K562 (cell line): ENCODE measurements around the gene LRRC74B. TPM values are rescaled to one million over a fixed set of nuclear protein-coding genes. Genes with fewer than 3 reads are reported as not detected.
A peak's percentile ranks its signal among the peaks of the same experiment; 100 is the strongest.

ENCODE experiments used
- CAMTA2 ChIP-seq: fragments of 250-450 bp; sonication (Bioruptor Pico); conservative IDR thresholded peaks from 2 replicates; pipeline ENCODE4 v1.5.1; 2022
- CBX2 ChIP-seq: fragments of 200-600 bp; sonication (generic); IDR thresholded peaks from one replicate; pipeline ENCODE4 v1.6.1; 2012; ENCODE audit warnings: mild to moderate bottlenecking, low read length, inconsistent platforms; ENCODE audit not compliant: insufficient read depth, poor library complexity, severe bottlenecking
- DNMT1 ChIP-seq: fragments of 450-650 bp; IDR thresholded peaks from 2 replicates; pipeline ENCODE4 v1.6.1; 2016; ENCODE audit warnings: antibody characterized with exemption, mild to moderate bottlenecking
- ELF1 ChIP-seq: fragments of 200-800 bp; sonication (Bioruptor generic); IDR thresholded peaks from 2 replicates; pipeline ENCODE4 v1.6.1; 2016; ENCODE audit warnings: missing genetic modification characterization, missing compliant biosample characterization
- HDAC1 ChIP-seq, 2 experiments: fragments of 450-650 bp; IDR thresholded peaks; 2 replicates each; pipeline ENCODE4 v1.6.1; 2016 to 2017; ENCODE audit warnings: inconsistent platforms in 1 of 2, mild to moderate bottlenecking in 1 of 2, moderate library complexity in 1 of 2
- HEY1 ChIP-seq: fragments of 250-450 bp; sonication (Bioruptor Pico); IDR thresholded peaks from 2 replicates; pipeline ENCODE4 v1.5.0; 2020; ENCODE audit warnings: mild to moderate bottlenecking, moderate library complexity, borderline replicate concordance
- JUND ChIP-seq, 2 experiments: IDR thresholded peaks; 2 replicates in 1 of 2; 3 replicates in 1 of 2; pipeline ENCODE4 v1.6.1; 2011; ENCODE audit warnings: borderline replicate concordance in 2 of 2, low read depth in 2 of 2, low read length in 2 of 2, improper control_type of control experiment in 1 of 2, missing biosample characterization in 1 of 2, missing genetic modification characterization in 1 of 2, missing genetic modification reagents in 1 of 2
- KLF1 ChIP-seq: fragments of 450-650 bp; IDR thresholded peaks from 2 replicates; pipeline ENCODE4 v1.6.1; 2016; ENCODE audit warnings: missing genetic modification characterization, missing compliant biosample characterization
- PYGO2 ChIP-seq: fragments of 450-650 bp; IDR thresholded peaks from 2 replicates; pipeline ENCODE4 v1.6.1; 2016; ENCODE audit warnings: mild to moderate bottlenecking, missing genetic modification characterization, moderate library complexity, missing compliant biosample characterization
- SAFB ChIP-seq: fragments of 200-400 bp; formaldehyde crosslinking; IDR thresholded peaks from 2 replicates; pipeline ENCODE4 v1.6.1; 2017; ENCODE audit warnings: low read depth, low read length, borderline replicate concordance
- SAFB2 ChIP-seq: fragments of 200-400 bp; formaldehyde crosslinking; IDR thresholded peaks from 2 replicates; pipeline ENCODE4 v1.6.1; 2018; ENCODE audit warnings: borderline replicate concordance, low read length, low read depth, moderate library complexity; ENCODE audit not compliant: severe bottlenecking
- SNRNP70 ChIP-seq: fragments of 200-400 bp; formaldehyde crosslinking; optimal IDR thresholded peaks from 2 replicates; pipeline ENCODE3; 2017; ENCODE audit warnings: low read depth, low read length
- SUPT5H ChIP-seq: fragments of 450-650 bp; IDR thresholded peaks from 2 replicates; pipeline ENCODE4 v1.6.1; 2016
- TEAD2 ChIP-seq: fragments of 450-650 bp; IDR thresholded peaks from 2 replicates; pipeline ENCODE4 v1.6.1; 2016; ENCODE audit warnings: missing genetic modification characterization, control low read depth, missing compliant biosample characterization
- ZNF224 ChIP-seq: sonication (generic); formaldehyde crosslinking; IDR thresholded peaks from 2 replicates; pipeline ENCODE4 v1.8.0; 2022; ENCODE audit warnings: mild to moderate bottlenecking, missing genetic modification reagents
- ZNF263 ChIP-seq: sonication (generic); formaldehyde crosslinking; IDR thresholded peaks from 2 replicates; pipeline ENCODE4 v1.8.0; 2022; ENCODE audit warnings: mild to moderate bottlenecking, missing genetic modification reagents, borderline replicate concordance
- ZNF354B ChIP-seq: fragments of 250-450 bp; sonication (Bioruptor Pico); IDR thresholded peaks from 2 replicates; pipeline ENCODE4 v1.4.0; 2020
- ZNF584 ChIP-seq: fragments of 200-800 bp; sonication (Bioruptor generic); IDR thresholded peaks from 2 replicates; pipeline ENCODE4 v1.6.1; 2016; ENCODE audit warnings: low read depth, mild to moderate bottlenecking, missing genetic modification characterization, missing compliant biosample characterization
- ZNF586 ChIP-seq: fragments of 450-650 bp; formaldehyde crosslinking; conservative IDR thresholded peaks from 2 replicates; pipeline ENCODE4 v1.4.0; 2020; ENCODE audit warnings: mild to moderate bottlenecking, moderate library complexity
- ZNF589 ChIP-seq: fragments of 200-800 bp; sonication (Bioruptor generic); IDR thresholded peaks from 2 replicates; pipeline ENCODE4 v1.6.1; 2016; ENCODE audit warnings: low read depth, missing genetic modification characterization, missing compliant biosample characterization
- polyA plus RNA-seq, 8 experiments: library from polyadenylated mRNA; depleted of rRNA in 4 of 8; stranded (reverse) in 5 of 8; unstranded in 3 of 8; fragments of >200 nt; fragmentation: Nextera tagmentation in 2 of 8; fragmentation: Illumina TruSeq in 1 of 8; extraction: Ambion mirVana in 2 of 8; extraction: Trizol in 1 of 8; gene quantifications; 2 replicates each; pipeline versions ENCODE4 v1.2.1 to v1.2.3, GENCODE V29; 2011 to 2014; ENCODE audit warnings: inconsistent platforms in 1 of 8, missing spikeins in 1 of 8
- total RNA-seq, 7 experiments: library from RNA; depleted of rRNA in 6 of 7; stranded (reverse); fragments of >200 nt in 6 of 7; fragmentation: Illumina TruSeq in 2 of 7; extraction: Trizol in 2 of 7; gene quantifications; 2 replicates each; pipeline versions ENCODE4 v1.2.1 to v1.2.3, GENCODE V29; 2011 to 2021; ENCODE audit warnings: low replicate concordance in 1 of 7
- TF ChIP-seq, protein P1 (sequence below): fragments of 250-450 bp; sonication (Bioruptor Pico); IDR thresholded peaks from 2 replicates; pipeline ENCODE4 v1.8.0; 2022; ENCODE audit warnings: moderate library complexity, mild to moderate bottlenecking, inconsistent platforms
- TF ChIP-seq, protein P2 (sequence below): sonication (generic); formaldehyde crosslinking; IDR thresholded peaks from 2 replicates; pipeline ENCODE4 v1.8.0; 2022; ENCODE audit warnings: mild to moderate bottlenecking, missing genetic modification reagents
- TF ChIP-seq, protein P3 (sequence below): sonication (generic); formaldehyde crosslinking; IDR thresholded peaks from 2 replicates; pipeline ENCODE4 v1.8.1; 2022; ENCODE audit warnings: missing genetic modification reagents
- TF ChIP-seq, protein P4 (sequence below): fragments of 250-450 bp; sonication (Bioruptor Pico); IDR thresholded peaks from 2 replicates; pipeline ENCODE4 v1.9.0; 2021; ENCODE audit warnings: mild to moderate bottlenecking, inconsistent platforms

LRRC74B gene
- total and polyA plus RNA-seq, 9 of the 15 experiments (the other 6 are each of a cell fraction or from before 2014, with no cell fraction given) = not detected

DNA sequence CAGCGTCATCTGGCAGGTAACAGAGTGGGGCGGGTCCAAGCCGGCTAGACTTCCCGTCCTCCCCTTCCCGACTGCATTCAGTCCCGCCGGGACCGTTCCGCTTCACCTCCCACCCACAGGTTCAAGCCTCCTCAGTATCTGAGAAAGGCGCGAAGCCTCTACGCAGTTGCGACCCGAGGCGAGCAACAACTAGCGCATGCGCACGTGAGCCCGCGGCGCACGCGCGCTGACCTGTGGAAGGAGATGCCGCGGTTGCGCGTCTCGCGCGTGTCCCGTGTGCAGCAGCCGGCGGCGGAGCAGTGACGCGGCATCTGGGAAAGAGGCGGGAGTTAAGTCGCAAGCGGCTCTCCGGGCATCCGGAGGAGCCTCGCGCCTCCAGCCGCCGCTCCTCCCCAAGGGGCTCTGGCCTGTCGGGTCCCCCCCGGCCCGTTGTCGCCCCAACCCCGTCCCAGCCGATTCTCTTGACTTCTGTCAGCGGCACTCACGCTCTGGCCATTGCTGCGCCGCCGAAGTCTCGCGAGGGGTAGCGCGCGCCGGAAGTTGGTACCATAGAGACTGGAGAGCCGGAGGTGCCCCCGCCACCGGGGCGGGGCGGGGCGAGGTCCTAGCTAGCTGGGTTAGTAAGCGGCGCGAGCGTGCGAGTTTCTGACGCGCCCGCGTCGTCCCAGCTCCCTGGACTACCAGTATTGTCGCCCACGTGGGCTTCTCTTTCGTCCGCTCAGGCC lies 44.0 kb upstream of the LRRC74B start, which contains the start of gene THAP7 (continued):
- TF ChIP-seq SAFB2 = no peak
- TF ChIP-seq JUND (IDR thresholded peaks at IDR 0.05; ENCODE audit: borderline replicate concordance, low read depth, low read length) = peak; percentile 75
- no peak for TF ChIP-seq JUND (tag; IDR thresholded peaks at IDR 0.05; ENCODE audit: borderline replicate concordance, low read depth, low read length)
- no peak for TF ChIP-seq SUPT5H
- no peak for TF ChIP-seq CAMTA2
- no peak for TF ChIP-seq TEAD2 (tag)
- peak; percentile 99 for TF ChIP-seq KLF1 (tag)
- TF ChIP-seq SAFB = no peak
- TF ChIP-seq, protein P1, sequence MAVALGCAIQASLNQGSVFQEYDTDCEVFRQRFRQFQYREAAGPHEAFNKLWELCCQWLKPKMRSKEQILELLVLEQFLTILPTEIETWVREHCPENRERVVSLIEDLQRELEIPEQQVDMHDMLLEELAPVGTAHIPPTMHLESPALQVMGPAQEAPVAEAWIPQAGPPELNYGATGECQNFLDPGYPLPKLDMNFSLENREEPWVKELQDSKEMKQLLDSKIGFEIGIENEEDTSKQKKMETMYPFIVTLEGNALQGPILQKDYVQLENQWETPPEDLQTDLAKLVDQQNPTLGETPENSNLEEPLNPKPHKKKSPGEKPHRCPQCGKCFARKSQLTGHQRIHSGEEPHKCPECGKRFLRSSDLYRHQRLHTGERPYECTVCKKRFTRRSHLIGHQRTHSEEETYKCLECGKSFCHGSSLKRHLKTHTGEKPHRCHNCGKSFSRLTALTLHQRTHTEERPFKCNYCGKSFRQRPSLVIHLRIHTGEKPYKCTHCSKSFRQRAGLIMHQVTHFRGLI (CRISPR knock-in tag) = peak; percentile 81
- TF ChIP-seq HEY1 (CRISPR knock-in tag) = no peak
- no peak for TF ChIP-seq DNMT1
- peak; percentile 23; the same call in 1 of the 2 replicates for TF ChIP-seq ZNF586 (CRISPR knock-in tag)
- no peak for TF ChIP-seq ZNF263 (CRISPR knock-in tag)
- no peak for TF ChIP-seq ZNF224 (CRISPR knock-in tag)
- TF ChIP-seq ELF1 = no peak
- no peak for TF ChIP-seq ZNF589 (CRISPR knock-in tag)
- TF ChIP-seq, protein P2, sequence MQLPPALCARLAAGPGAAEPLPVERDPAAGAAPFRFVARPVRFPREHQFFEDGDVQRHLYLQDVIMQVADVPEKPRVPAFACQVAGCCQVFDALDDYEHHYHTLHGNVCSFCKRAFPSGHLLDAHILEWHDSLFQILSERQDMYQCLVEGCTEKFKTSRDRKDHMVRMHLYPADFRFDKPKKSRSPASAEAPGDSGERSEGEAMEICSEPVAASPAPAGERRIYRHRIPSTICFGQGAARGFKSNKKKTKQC (CRISPR knock-in tag) = no peak
- no peak for TF ChIP-seq HDAC1 (IDR thresholded peaks at IDR 0.05)
- TF ChIP-seq, protein P3, sequence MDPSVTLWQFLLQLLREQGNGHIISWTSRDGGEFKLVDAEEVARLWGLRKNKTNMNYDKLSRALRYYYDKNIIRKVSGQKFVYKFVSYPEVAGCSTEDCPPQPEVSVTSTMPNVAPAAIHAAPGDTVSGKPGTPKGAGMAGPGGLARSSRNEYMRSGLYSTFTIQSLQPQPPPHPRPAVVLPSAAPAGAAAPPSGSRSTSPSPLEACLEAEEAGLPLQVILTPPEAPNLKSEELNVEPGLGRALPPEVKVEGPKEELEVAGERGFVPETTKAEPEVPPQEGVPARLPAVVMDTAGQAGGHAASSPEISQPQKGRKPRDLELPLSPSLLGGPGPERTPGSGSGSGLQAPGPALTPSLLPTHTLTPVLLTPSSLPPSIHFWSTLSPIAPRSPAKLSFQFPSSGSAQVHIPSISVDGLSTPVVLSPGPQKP (CRISPR knock-in tag) = no peak
- TF ChIP-seq, protein P4, sequence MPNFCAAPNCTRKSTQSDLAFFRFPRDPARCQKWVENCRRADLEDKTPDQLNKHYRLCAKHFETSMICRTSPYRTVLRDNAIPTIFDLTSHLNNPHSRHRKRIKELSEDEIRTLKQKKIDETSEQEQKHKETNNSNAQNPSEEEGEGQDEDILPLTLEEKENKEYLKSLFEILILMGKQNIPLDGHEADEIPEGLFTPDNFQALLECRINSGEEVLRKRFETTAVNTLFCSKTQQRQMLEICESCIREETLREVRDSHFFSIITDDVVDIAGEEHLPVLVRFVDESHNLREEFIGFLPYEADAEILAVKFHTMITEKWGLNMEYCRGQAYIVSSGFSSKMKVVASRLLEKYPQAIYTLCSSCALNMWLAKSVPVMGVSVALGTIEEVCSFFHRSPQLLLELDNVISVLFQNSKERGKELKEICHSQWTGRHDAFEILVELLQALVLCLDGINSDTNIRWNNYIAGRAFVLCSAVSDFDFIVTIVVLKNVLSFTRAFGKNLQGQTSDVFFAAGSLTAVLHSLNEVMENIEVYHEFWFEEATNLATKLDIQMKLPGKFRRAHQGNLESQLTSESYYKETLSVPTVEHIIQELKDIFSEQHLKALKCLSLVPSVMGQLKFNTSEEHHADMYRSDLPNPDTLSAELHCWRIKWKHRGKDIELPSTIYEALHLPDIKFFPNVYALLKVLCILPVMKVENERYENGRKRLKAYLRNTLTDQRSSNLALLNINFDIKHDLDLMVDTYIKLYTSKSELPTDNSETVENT = peak; percentile 98
- no peak for TF ChIP-seq PYGO2 (tag)
- TF ChIP-seq ZNF584 (CRISPR knock-in tag) = no peak
- no peak for TF ChIP-seq SNRNP70
- TF ChIP-seq CBX2 = no peak
- TF ChIP-seq ZNF354B (CRISPR knock-in tag) = peak; percentile 83
